ENCODE data around the gene SEMG2. TPM values are rescaled to one million over a fixed set of nuclear protein-coding genes. Genes with fewer than 3 reads are reported as not detected.

Gene SEMG2
- total RNA-seq, 2 donors from 2014 or later: not detected

Other genes starting within 250 kb of the SEMG2 start
- gene KCNS1, start 120.2 kb upstream of the SEMG2 start, total RNA-seq: under 1 TPM; 0.24 to 0.33 TPM
- gene WFDC5, start 106.2 kb upstream of the SEMG2 start, total RNA-seq: not detected
- not detected for gene WFDC12, start 96.9 kb upstream of the SEMG2 start, total RNA-seq
- not detected for gene PI3, start 46.5 kb upstream of the SEMG2 start, total RNA-seq
- gene SEMG1, start 14.3 kb upstream of the SEMG2 start, total RNA-seq: not detected
- gene SLPI, start 33.2 kb downstream of the SEMG2 start, total RNA-seq: 1 to 10 TPM in 1 of 2 donors, not detected in 1; 7.2 TPM
- gene RBPJL, start 85.5 kb downstream of the SEMG2 start, total RNA-seq: not detected
- gene MATN4, start 86.9 kb downstream of the SEMG2 start, total RNA-seq: 1 to 10 TPM in 1 of 2 donors, under 1 TPM in 1; 0.31 to 1.4 TPM
- 10 to 100 TPM; 23.3 to 43.5 TPM for gene SDC4, start 127.1 kb downstream of the SEMG2 start, total RNA-seq
- gene SYS1, start 141.8 kb downstream of the SEMG2 start, total RNA-seq: 10 to 100 TPM; 23.3 to 31.4 TPM
- gene TP53TG5, start 157.0 kb downstream of the SEMG2 start, total RNA-seq: not detected
- 1 to 10 TPM; 6.1 to 6.4 TPM for gene DBNDD2, start 186.9 kb downstream of the SEMG2 start, total RNA-seq
- gene PIGT, start 194.8 kb downstream of the SEMG2 start, total RNA-seq: 10 to 100 TPM; 73.0 to 86.6 TPM
- gene WFDC2, start 248.4 kb downstream of the SEMG2 start, total RNA-seq: not detected

All from natural killer cell treated with Interleukin-12 subunit alpha and Interleukin-12 subunit beta and Interleukin-15 and Interleukin-18, amount 100 ng/mL, for 72 hours (primary cell).